Adrenal gland (tissue), 5 donors: ENCODE data around the gene SACM1L.

ENCODE experiments used
- POLR2A ChIP-seq, 2 donors: fragments of 450-650 bp; IDR thresholded peaks; one replicate each; pipeline ENCODE4 v1.6.1; 2017; ENCODE audit warnings: antibody characterized with exemption in 2 of 2, mild to moderate bottlenecking in 2 of 2, moderate library complexity in 1 of 2
- TF ChIP-seq, protein P1 (sequence below), 6 experiments: fragments of 450-650 bp in 4 of 6; fragments of 200-600 bp in 2 of 6; sonication (generic) in 1 of 6; IDR thresholded peaks; 1 replicate in 5 of 6; 2 replicates in 1 of 6; pipeline versions ENCODE4 v1.5.1 to v1.8.0; 2016 to 2021; ENCODE audit warnings: antibody characterized with exemption in 6 of 6, mild to moderate bottlenecking in 2 of 6, moderate library complexity in 1 of 6
- donor health status: DM: no; HTN: no; CAD: no.

DNA sequence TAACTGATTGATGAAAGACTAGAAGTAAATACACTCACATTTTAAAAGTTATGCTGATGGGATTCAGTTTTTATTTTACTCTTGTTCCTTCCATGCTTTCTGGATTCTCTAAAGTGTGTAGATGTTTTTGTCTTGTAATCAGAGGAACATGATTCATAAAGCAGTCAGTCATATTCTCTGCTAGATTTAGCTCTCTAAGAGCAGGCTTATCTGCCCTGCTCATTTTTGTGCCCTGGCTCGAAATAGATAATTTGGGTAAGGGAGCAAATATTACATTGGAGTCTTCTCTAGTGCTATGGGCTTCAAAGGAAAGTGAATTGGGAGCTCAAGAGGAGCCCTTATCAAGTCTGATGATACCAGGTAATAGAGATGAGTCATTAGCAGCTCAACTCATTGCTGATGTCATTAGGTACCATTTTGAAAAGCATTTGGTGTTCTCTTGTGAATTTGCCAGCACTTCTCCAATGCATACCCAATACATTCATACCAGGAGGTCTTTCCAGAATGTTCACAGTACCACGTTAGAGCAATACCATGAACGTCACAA is 27.7 kb downstream of the SACM1L start:
- TF ChIP-seq, protein P1, sequence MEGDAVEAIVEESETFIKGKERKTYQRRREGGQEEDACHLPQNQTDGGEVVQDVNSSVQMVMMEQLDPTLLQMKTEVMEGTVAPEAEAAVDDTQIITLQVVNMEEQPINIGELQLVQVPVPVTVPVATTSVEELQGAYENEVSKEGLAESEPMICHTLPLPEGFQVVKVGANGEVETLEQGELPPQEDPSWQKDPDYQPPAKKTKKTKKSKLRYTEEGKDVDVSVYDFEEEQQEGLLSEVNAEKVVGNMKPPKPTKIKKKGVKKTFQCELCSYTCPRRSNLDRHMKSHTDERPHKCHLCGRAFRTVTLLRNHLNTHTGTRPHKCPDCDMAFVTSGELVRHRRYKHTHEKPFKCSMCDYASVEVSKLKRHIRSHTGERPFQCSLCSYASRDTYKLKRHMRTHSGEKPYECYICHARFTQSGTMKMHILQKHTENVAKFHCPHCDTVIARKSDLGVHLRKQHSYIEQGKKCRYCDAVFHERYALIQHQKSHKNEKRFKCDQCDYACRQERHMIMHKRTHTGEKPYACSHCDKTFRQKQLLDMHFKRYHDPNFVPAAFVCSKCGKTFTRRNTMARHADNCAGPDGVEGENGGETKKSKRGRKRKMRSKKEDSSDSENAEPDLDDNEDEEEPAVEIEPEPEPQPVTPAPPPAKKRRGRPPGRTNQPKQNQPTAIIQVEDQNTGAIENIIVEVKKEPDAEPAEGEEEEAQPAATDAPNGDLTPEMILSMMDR (IDR thresholded peaks at IDR 0.05) = no peak
- TF ChIP-seq POLR2A (IDR thresholded peaks at IDR 0.05) = no peak
